ENCODE measurements around the gene DMAP1.

DNA sequence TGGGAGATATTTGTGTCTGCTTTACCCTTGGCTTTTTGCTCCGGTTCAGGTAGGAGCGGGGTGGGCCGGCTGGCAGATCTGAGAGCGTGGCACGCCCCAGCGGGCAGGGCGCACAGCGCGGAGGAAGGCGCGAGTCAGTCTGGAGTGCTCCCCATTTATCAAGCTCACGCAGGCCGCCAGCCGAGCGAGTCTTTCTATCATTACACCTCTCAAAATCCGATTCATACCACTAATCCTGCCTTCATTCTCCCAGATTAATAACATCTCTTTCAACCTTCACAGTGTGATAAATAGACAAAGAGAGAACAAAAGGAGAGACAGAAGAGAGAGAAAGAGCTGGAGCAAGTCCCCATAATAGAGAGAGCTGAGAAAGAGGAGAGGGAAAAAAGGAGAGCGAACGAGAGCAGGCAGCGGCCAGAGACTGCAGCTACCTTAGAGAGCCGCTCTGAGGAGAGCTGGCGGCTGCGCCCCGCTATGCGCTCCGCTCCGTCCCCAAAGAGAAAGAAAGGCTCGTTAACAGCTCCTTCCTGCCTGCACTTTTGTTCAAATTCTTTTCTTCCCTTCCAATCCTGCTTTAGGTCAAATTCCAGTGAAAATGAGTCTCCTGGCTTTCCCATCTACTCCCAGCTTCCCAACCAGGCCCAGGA lies 48.0 kb downstream of the DMAP1 start:
- TF ChIP-seq, protein P1, sequence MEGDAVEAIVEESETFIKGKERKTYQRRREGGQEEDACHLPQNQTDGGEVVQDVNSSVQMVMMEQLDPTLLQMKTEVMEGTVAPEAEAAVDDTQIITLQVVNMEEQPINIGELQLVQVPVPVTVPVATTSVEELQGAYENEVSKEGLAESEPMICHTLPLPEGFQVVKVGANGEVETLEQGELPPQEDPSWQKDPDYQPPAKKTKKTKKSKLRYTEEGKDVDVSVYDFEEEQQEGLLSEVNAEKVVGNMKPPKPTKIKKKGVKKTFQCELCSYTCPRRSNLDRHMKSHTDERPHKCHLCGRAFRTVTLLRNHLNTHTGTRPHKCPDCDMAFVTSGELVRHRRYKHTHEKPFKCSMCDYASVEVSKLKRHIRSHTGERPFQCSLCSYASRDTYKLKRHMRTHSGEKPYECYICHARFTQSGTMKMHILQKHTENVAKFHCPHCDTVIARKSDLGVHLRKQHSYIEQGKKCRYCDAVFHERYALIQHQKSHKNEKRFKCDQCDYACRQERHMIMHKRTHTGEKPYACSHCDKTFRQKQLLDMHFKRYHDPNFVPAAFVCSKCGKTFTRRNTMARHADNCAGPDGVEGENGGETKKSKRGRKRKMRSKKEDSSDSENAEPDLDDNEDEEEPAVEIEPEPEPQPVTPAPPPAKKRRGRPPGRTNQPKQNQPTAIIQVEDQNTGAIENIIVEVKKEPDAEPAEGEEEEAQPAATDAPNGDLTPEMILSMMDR (conservative IDR thresholded peaks at IDR 0.05; ENCODE audit: low read depth in 2 of 2): no peak
- TF ChIP-seq EZH2phosphoT487 (IDR thresholded peaks at IDR 0.05; ENCODE audit: unreplicated experiment): no peak
- TF ChIP-seq, protein P2, sequence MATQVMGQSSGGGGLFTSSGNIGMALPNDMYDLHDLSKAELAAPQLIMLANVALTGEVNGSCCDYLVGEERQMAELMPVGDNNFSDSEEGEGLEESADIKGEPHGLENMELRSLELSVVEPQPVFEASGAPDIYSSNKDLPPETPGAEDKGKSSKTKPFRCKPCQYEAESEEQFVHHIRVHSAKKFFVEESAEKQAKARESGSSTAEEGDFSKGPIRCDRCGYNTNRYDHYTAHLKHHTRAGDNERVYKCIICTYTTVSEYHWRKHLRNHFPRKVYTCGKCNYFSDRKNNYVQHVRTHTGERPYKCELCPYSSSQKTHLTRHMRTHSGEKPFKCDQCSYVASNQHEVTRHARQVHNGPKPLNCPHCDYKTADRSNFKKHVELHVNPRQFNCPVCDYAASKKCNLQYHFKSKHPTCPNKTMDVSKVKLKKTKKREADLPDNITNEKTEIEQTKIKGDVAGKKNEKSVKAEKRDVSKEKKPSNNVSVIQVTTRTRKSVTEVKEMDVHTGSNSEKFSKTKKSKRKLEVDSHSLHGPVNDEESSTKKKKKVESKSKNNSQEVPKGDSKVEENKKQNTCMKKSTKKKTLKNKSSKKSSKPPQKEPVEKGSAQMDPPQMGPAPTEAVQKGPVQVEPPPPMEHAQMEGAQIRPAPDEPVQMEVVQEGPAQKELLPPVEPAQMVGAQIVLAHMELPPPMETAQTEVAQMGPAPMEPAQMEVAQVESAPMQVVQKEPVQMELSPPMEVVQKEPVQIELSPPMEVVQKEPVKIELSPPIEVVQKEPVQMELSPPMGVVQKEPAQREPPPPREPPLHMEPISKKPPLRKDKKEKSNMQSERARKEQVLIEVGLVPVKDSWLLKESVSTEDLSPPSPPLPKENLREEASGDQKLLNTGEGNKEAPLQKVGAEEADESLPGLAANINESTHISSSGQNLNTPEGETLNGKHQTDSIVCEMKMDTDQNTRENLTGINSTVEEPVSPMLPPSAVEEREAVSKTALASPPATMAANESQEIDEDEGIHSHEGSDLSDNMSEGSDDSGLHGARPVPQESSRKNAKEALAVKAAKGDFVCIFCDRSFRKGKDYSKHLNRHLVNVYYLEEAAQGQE (IDR thresholded peaks at IDR 0.05; ENCODE audit: unreplicated experiment): no peak
- TF ChIP-seq POLR2AphosphoS5 (IDR thresholded peaks at IDR 0.05; ENCODE audit: low read depth): no peak
- no peak for TF ChIP-seq JUNB (IDR thresholded peaks at IDR 0.05; ENCODE audit: unreplicated experiment)
- no peak for TF ChIP-seq CREB1 (CRISPR knock-in tag; IDR thresholded peaks at IDR 0.05; ENCODE audit: low read depth)

Data from GM23338 (cell line).